ELR (cell line): ENCODE data around the gene SCUBE1.
"Not testable (repeated sequence)": the region's sequence is repeated elsewhere in the genome, so short reads cannot be mapped to it uniquely, and the experiment has no call there.

Experiments
- DNase-seq: peaks from one replicate; pipeline ENCODE4 v3.0.0-alpha.2; 2015; ENCODE audit warnings: low read depth

SCUBE1 gene

GRCh38 chr22:43301866-43302265 is 41.3 kb downstream of the SCUBE1 start:
- DNase-seq, result no peak

GRCh38 chr22:43300891-43301676 is 42.1 kb downstream of the SCUBE1 start:
- no peak for DNase-seq

- no peak for DNase-seq
These were observed 43.4 kb downstream of the SCUBE1 start for GRCh38 chr22:43299736-43300135.

GRCh38 chr22:43298062-43298801 is 44.9 kb downstream of the SCUBE1 start:
- no peak for DNase-seq

GRCh38 chr22:43297270-43298061 is 45.7 kb downstream of the SCUBE1 start:
- no peak for DNase-seq

GRCh38 chr22:43296276-43296902 is 46.8 kb downstream of the SCUBE1 start:
- no peak for DNase-seq

GRCh38 chr22:43295660-43296059 is 47.5 kb downstream of the SCUBE1 start:
- DNase-seq, result no peak

- no peak for DNase-seq
These were observed 48.0 kb downstream of the SCUBE1 start for GRCh38 chr22:43295173-43295572.

- DNase-seq, result peak; percentile 50
These were observed 49.3 kb downstream of the SCUBE1 start for GRCh38 chr22:43293655-43294392.

GRCh38 chr22:43293259-43293654 is 49.9 kb downstream of the SCUBE1 start:
- peak; percentile 78 for DNase-seq

- DNase-seq, result no peak
These were observed 50.5 kb downstream of the SCUBE1 start for GRCh38 chr22:43292630-43293018.

GRCh38 chr22:43291381-43291780 is 51.8 kb downstream of the SCUBE1 start:
- no peak for DNase-seq

GRCh38 chr22:43289976-43290721 is 53.0 kb downstream of the SCUBE1 start:
- DNase-seq, result peak; percentile 45

- peak; percentile 9 for DNase-seq
These were observed 53.6 kb downstream of the SCUBE1 start for GRCh38 chr22:43289531-43289963.

- no peak for DNase-seq
These were observed 54.3 kb downstream of the SCUBE1 start for GRCh38 chr22:43288807-43289420.

- DNase-seq, result no peak
These were observed 54.8 kb downstream of the SCUBE1 start for GRCh38 chr22:43288378-43288777.

- DNase-seq, result no peak
These were observed 55.7 kb downstream of the SCUBE1 start for GRCh38 chr22:43287441-43287840.

- no peak for DNase-seq
These were observed 61.8 kb downstream of the SCUBE1 start for GRCh38 chr22:43281394-43281793.

- DNase-seq, result not testable (repeated sequence)
These were observed 62.7 kb downstream of the SCUBE1 start for GRCh38 chr22:43280523-43280886.

- no peak for DNase-seq
These were observed 63.2 kb downstream of the SCUBE1 start for GRCh38 chr22:43279867-43280522.
